ENCODE data around the gene ADRA2C. TPM values are rescaled to one million over a fixed set of nuclear protein-coding genes. Genes with fewer than 3 reads are reported as not detected.

Gene ADRA2C
- total and polyA plus RNA-seq, 2 donors, result 1.1 to 5.8 TPM

DNA sequence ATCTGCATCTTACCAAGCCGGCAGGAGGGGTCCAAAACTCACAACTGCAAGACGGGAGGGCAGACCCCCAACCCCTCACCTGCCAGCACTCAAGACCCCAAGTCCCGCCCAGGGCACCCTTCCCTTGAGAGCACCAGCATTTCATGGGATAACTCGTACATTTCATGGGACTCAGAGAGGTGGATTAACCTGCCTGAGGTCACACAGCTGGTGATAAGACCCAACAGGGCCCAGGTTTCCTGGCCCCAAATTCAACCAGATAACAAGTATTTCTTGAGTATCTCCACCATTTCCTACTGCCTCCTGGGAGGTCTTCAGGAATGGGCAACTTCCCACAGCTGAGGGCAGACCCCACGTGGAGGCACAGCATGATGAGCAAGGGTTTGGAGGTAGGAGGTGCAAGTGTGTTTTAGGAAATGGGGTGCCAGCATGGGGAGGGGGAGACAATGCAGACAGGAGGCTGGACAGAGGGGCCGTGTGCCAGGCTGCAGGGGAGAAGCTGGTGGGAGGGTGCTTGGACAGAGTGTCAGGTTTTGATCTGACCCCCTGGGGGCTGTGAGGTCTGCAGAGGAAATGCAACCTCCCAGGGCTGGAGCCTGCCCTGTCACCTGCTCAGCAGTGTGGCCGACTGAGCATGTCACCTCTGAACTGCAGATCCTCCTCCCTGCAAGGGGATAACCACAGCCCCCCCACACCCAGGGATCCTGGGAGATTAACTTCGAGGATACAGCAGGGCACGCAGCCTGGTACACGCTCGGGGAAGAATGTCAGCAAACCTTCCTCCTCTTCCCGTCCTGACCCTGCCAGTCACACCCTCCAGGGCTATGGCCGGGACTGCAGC is 4.4 kb downstream of the ADRA2C start:
- no peaks in the 10 kb centered on the region for H3K4me1 ChIP-seq (ENCODE audit: insufficient read depth)
- DNase-seq (ENCODE audit: extremely low spot score), result no peak
- 54% methylated on average over 13 of the region's 13 CpGs for WGBS

DNA sequence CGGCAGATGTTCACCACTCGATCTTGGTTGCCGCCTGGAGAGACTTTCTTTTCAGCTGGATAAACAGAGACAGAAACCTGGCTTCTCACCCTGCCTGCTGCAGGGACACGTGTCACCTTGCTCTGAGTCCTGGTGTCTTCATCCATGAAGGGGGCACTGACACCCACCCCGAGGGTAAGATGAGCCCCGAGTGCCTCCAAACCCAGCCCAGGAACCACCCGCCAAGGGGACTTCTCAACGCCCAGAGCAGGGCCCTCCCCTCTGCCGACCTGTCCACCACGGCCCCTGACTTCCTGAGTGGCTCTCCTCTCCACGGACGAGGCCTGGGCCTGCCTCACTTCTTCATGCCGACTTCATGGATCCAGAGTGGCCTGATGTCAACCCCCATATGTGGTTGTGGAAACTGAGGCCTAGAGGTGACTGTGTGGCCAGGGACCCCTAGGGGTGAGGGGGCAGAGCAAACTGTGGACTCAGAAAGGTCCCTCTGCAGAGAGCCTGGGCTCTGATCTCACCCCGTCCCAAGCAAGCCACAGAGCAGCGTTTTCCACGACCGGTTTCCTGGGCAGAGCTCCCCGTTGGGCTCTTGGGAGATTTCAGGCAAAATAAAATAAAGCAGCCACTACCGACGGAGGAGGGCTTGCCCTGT is 5.1 kb downstream of the ADRA2C start:
- no peak overlapping the region for H3K4me3 ChIP-seq (ENCODE audit: low read depth, low read length)
- no peaks in the 10 kb centered on the region for H3K36me3 ChIP-seq (ENCODE audit: insufficient read depth)
- no peak overlapping the region for H3K27ac ChIP-seq (ENCODE audit: low read depth)
- DNase-seq (ENCODE audit: extremely low spot score), result no peak
- WGBS, result 57% methylated on average over 20 of the region's 20 CpGs
- no peaks in the 10 kb centered on the region for H3K4me1 ChIP-seq (ENCODE audit: insufficient read depth)

More for the DNA sequence above, 4.4 kb downstream of the ADRA2C start:
- H3K36me3 ChIP-seq (ENCODE audit: insufficient read depth), result no peaks in the 10 kb centered on the region
- H3K4me3 ChIP-seq (ENCODE audit: low read depth, low read length), result no peak overlapping the region
- H3K27ac ChIP-seq (ENCODE audit: low read depth), result no peak overlapping the region

DNA sequence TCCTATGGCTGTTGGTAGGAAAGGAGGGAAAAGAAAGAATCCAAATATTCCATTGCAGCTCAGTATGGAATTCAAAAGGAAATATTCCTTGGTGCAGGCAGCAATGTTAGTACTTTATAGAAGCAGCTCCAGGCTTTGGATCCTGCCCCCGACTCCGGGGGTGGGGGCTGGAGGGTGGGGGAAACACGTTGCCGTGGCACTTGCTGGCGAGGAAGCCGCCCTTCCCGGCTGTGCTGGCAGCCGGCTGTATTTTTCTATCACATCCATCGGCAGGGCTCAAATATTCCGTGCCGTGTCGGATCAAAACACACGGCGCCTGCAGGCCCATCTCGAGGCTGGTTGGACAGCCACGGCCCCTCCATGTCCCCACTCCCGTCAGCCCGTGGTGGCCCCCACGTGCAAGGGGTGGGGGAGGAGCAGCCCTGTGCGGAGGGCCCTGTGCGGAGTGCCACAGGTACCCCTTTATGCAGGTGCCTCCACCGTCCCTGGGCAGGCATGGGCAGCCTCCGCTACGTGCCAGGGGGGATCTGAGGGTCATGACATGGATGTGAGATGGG is 5.8 kb downstream of the ADRA2C start:
- Histone ChIP-seq H3K4me1 (ENCODE audit: insufficient read depth) (no peaks in the 10 kb centered on the region), H3K4me3 (ENCODE audit: low read depth, low read length) (no peak overlapping the region), H3K36me3 (ENCODE audit: insufficient read depth) (no peaks in the 10 kb centered on the region), H3K27ac (ENCODE audit: low read depth) (no peak overlapping the region)
- WGBS, result 66% methylated on average over 24 of the region's 24 CpGs
- DNase-seq (ENCODE audit: extremely low spot score), result no peak

- no peaks in the 10 kb centered on the region for H3K36me3 ChIP-seq (ENCODE audit: insufficient read depth)
- 80% methylated on average over 8 of the region's 8 CpGs for WGBS
- no peak overlapping the region for H3K27ac ChIP-seq (ENCODE audit: low read depth)
- DNase-seq (ENCODE audit: extremely low spot score), result no peak
- H3K4me3 ChIP-seq (ENCODE audit: low read depth, low read length), result no peak overlapping the region
- no peaks in the 10 kb centered on the region for H3K4me1 ChIP-seq (ENCODE audit: insufficient read depth)
Observed at GRCh38 chr4:3772632-3773031, 6.4 kb downstream of the ADRA2C start.

DNA sequence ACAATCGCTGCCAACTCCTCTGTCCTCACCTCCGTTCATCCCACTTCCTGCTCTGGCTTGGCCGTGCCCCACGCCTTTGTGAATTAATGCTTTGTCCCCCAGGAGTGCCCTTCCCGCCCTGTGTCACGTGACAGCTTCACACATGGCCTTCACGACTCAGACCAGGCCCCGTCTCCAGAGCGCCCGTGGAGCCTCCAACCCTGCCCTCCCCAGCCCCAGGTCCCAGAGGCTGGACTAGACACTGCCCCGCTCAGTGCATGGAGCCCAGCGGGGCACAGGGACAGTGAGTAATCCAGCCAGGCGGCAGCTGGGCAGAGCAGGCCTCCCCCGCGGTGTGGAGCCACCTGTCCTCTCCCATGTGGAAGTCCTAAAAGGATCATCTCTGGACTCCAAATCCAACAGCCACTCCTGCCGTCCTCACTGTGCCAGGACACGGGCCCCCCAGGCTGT is 7.4 kb downstream of the ADRA2C start:
- no peak overlapping the region for H3K27ac ChIP-seq (ENCODE audit: low read depth)
- WGBS, result 67% methylated on average over 17 of the region's 17 CpGs
- no peaks in the 10 kb centered on the region for H3K36me3 ChIP-seq (ENCODE audit: insufficient read depth)
- H3K4me1 ChIP-seq (ENCODE audit: insufficient read depth), result no peaks in the 10 kb centered on the region
- no peak overlapping the region for H3K4me3 ChIP-seq (ENCODE audit: low read depth, low read length)
- DNase-seq (ENCODE audit: extremely low spot score), result no peak

GRCh38 chr4:3774253-3774883 is 8.2 kb downstream of the ADRA2C start:
- Histone ChIP-seq H3K36me3 (ENCODE audit: insufficient read depth) (no peaks in the 10 kb centered on the region), H3K4me3 (ENCODE audit: low read depth, low read length) (no peak overlapping the region), H3K27ac (ENCODE audit: low read depth) (no peak overlapping the region), H3K4me1 (ENCODE audit: insufficient read depth) (no peaks in the 10 kb centered on the region)
- DNase-seq (ENCODE audit: extremely low spot score), result no peak
- whole genome bisulfite sequencing, result 75% methylated on average over 19 of the region's 19 CpGs

DNA sequence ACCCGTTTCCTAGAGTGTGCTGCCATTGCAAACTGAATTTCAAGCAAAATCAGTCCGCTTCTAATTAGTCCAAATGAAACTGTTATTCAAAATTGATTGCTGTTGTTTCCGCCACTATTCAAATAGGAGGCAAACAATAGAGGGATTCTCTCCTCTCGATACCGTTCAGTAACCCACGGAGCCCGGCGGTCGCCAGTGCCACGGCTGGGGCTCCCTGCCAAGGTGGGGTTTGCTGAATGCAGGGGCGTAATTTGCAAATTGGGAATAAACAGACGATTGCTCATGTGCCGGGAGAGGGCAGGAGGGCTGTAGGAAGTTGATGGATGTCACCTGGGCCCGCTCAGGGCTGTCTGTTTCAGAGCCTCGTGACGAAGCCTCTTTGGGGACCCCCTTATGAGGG is 8.8 kb downstream of the ADRA2C start:
- no peaks in the 10 kb centered on the region for H3K4me1 ChIP-seq (ENCODE audit: insufficient read depth)
- WGBS, result 51% methylated on average over 16 of the region's 16 CpGs
- H3K27ac ChIP-seq (ENCODE audit: low read depth), result no peak overlapping the region
- no peak overlapping the region for H3K4me3 ChIP-seq (ENCODE audit: low read depth, low read length)
- H3K36me3 ChIP-seq (ENCODE audit: insufficient read depth), result no peaks in the 10 kb centered on the region
- DNase-seq (ENCODE audit: extremely low spot score), result no peak

GRCh38 chr4:3775576-3775975 is 9.4 kb downstream of the ADRA2C start:
- no peak for DNase-seq (ENCODE audit: extremely low spot score)
- Histone ChIP-seq H3K4me1 (ENCODE audit: insufficient read depth) (no peaks in the 10 kb centered on the region), H3K27ac (ENCODE audit: low read depth) (no peak overlapping the region), H3K4me3 (ENCODE audit: low read depth, low read length) (no peak overlapping the region), H3K36me3 (ENCODE audit: insufficient read depth) (no peaks in the 10 kb centered on the region)
- WGBS, result 59% methylated on average over 4 of the region's 4 CpGs

DNA sequence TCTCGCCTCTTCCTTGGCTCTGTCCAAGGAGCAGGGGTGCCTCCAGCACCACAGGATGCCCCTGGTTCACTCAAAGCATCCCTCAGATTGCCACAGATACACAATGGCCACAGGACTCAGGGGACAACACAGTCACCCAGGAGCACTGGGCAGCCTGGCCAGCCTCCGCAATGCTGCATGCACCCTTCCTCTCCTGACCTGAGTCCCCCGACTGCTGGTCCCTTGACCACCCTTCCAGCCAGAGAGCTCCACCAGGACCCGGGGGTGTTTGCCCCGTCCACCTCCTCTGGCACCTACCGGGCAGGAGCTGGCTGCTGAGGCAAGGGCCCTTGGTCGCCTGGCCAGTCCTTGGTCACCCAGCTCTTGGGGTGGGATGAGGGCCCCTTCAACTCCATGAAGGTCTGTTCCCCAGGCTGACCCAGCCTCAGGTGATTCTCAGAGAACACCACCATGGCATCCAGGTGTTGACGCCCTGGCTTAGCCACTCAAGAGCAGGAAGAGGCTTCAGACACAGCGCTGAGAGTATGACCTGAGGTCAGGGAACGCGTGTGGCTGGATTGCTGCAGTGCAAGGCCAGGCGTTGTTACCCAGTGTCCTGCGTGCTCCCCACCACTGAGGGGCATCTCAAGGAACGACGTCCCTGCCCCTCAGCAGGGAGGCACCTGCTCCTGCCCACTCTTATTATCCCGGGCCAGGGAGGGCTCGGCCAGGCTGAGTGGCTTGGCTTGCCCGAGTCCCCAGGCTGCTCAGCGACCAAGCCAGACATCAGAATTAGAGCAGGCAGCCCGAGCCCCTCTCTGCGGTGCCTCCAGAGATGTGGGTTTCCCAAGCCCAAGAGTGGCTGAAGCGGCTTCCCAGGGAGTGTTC is 10.2 kb downstream of the ADRA2C start:
- Histone ChIP-seq H3K4me3 (ENCODE audit: low read depth, low read length) (no peak overlapping the region), H3K27ac (ENCODE audit: low read depth) (no peak overlapping the region), H3K36me3 (ENCODE audit: insufficient read depth) (no peaks in the 10 kb centered on the region), H3K4me1 (ENCODE audit: insufficient read depth) (no peaks in the 10 kb centered on the region)
- DNase-seq (ENCODE audit: extremely low spot score), result no peak
- 81% methylated on average over 22 of the region's 22 CpGs for WGBS

GRCh38 chr4:3777033-3777390 is 10.8 kb downstream of the ADRA2C start:
- H3K27ac ChIP-seq (ENCODE audit: low read depth), result no peak overlapping the region
- H3K4me1 ChIP-seq (ENCODE audit: insufficient read depth), result no peaks in the 10 kb centered on the region
- no peak overlapping the region for H3K4me3 ChIP-seq (ENCODE audit: low read depth, low read length)
- 75% methylated on average over 5 of the region's 5 CpGs for WGBS
- H3K36me3 ChIP-seq (ENCODE audit: insufficient read depth), result no peaks in the 10 kb centered on the region
- DNase-seq (ENCODE audit: extremely low spot score), result no peak

GRCh38 chr4:3777669-3778068 is 11.5 kb downstream of the ADRA2C start:
- Histone ChIP-seq H3K27ac (ENCODE audit: low read depth) (no peak overlapping the region), H3K4me1 (ENCODE audit: insufficient read depth) (no peaks in the 10 kb centered on the region), H3K4me3 (ENCODE audit: low read depth, low read length) (no peak overlapping the region), H3K36me3 (ENCODE audit: insufficient read depth) (no peaks in the 10 kb centered on the region)
- WGBS, result 82% methylated on average over 13 of the region's 13 CpGs
- DNase-seq (ENCODE audit: extremely low spot score), result no peak

- 59% methylated on average over 6 of the region's 6 CpGs for WGBS
- no peak for DNase-seq (ENCODE audit: extremely low spot score)
- no peak overlapping the region for H3K27ac ChIP-seq (ENCODE audit: low read depth)
- no peak overlapping the region for H3K4me3 ChIP-seq (ENCODE audit: low read depth, low read length)
- no peaks in the 10 kb centered on the region for H3K36me3 ChIP-seq (ENCODE audit: insufficient read depth)
- H3K4me1 ChIP-seq (ENCODE audit: insufficient read depth), result no peaks in the 10 kb centered on the region
Observed at GRCh38 chr4:3779509-3779908, 13.3 kb downstream of the ADRA2C start.

Data from urinary bladder (tissue), 4 donors.